NCI-H2107 (cell line): ENCODE results near the gene SLC5A10.
"Not testable (repeated sequence)": the region's sequence is repeated elsewhere in the genome, so short reads cannot be mapped to it uniquely, and the experiment has no call there.

Experiments used
- DNase-seq: peaks from one replicate; lab custom pipeline; 2025; lab: John Stamatoyannopoulos, UW

SLC5A10 gene

GRCh38 chr17:19043032-19043431 lies 91.1 kb downstream of the SLC5A10 start:
- DNase-seq = not testable (repeated sequence)

- DNase-seq = not testable (repeated sequence)
Observed at GRCh38 chr17:19044643-19045042, 92.7 kb downstream of the SLC5A10 start.

GRCh38 chr17:19046782-19047375 lies 94.9 kb downstream of the SLC5A10 start, which contains the start of gene GRAP:
GRAP (minus strand) TSS chr17:19046957; CDS start chr17:19046926, 31 bp downstream.
- not testable (repeated sequence) for DNase-seq

GRCh38 chr17:19047510-19047909 lies 95.5 kb downstream of the SLC5A10 start:
- DNase-seq = not testable (repeated sequence)

- not testable (repeated sequence) for DNase-seq
Observed at GRCh38 chr17:19048826-19049225, 96.9 kb downstream of the SLC5A10 start.

GRCh38 chr17:19055447-19055846 lies 103.5 kb downstream of the SLC5A10 start:
- not testable (repeated sequence) for DNase-seq

- not testable (repeated sequence) for DNase-seq
Observed at GRCh38 chr17:19062009-19062717, 110.2 kb downstream of the SLC5A10 start.

GRCh38 chr17:19062718-19063325 lies 110.9 kb downstream of the SLC5A10 start:
- not testable (repeated sequence) for DNase-seq

- DNase-seq = not testable (repeated sequence)
Observed at GRCh38 chr17:19063326-19063956, 111.5 kb downstream of the SLC5A10 start.

- DNase-seq = not testable (repeated sequence)
Observed at GRCh38 chr17:19064378-19064777, 112.4 kb downstream of the SLC5A10 start.

- DNase-seq = not testable (repeated sequence)
Observed at GRCh38 chr17:19070318-19071168, 118.6 kb downstream of the SLC5A10 start.
